Heart right ventricle (tissue), 16 donors: ENCODE measurements around the gene CDC26. TPM values are rescaled to one million over a fixed set of nuclear protein-coding genes. Genes with fewer than 3 reads are reported as not detected.

Experiments
- ATAC-seq, 8 donors: fragments of 200-7000 bp; cut with Tn5 transposase; one replicate each; pipeline ENCODE4 v1.9.1; 2020; ENCODE audit warnings: mild to moderate bottlenecking in 8 of 8, moderate library complexity in 8 of 8, moderate number of reproducible peaks in 1 of 8
- DNase-seq, 2 donors: peaks; one replicate each; pipeline ENCODE4 v3.0.0-alpha.2; 2020
- H3K27ac ChIP-seq, 10 donors: fragments of 200-600 bp; sonication (generic) in 2 of 10; one replicate each; pipeline versions ENCODE4 v1.5.0 to v1.8.0; 2020 to 2022; ENCODE audit warnings: mild to moderate bottlenecking in 3 of 10
- H3K27me3 ChIP-seq, 7 donors: fragments of 200-600 bp; one replicate each; pipeline ENCODE4 v1.8.0; 2021 to 2022; ENCODE audit warnings: mild to moderate bottlenecking in 2 of 7
- H3K36me3 ChIP-seq, 9 donors: fragments of 200-600 bp; sonication (generic) in 1 of 9; one replicate each; pipeline versions ENCODE4 v1.5.0 to v1.8.0; 2020 to 2022; ENCODE audit warnings: mild to moderate bottlenecking in 2 of 9
- H3K4me1 ChIP-seq, 9 donors: fragments of 200-600 bp; sonication (generic) in 1 of 9; one replicate each; pipeline versions ENCODE4 v1.5.0 to v1.8.0; 2020 to 2022; ENCODE audit warnings: mild to moderate bottlenecking in 4 of 9
- H3K4me3 ChIP-seq, 10 donors: fragments of 200-600 bp; sonication (generic) in 2 of 10; one replicate each; pipeline versions ENCODE4 v1.5.0 to v1.8.0; 2020 to 2022; ENCODE audit warnings: mild to moderate bottlenecking in 7 of 10, moderate library complexity in 2 of 10
- H3K9me3 ChIP-seq, 11 donors: fragments of 200-600 bp in 10 of 11; sonication (generic) in 2 of 11; one replicate each; pipeline versions ENCODE4 v1.5.0 to v1.8.0; 2013 to 2022; ENCODE audit warnings: mild to moderate bottlenecking in 2 of 11, control low read depth in 1 of 11, moderate library complexity in 1 of 11
- WGBS, 2 donors: extraction: QIAGEN DNeasy Blood & Tissue Kit; methylation state at CpG; one replicate each; pipeline ENCODE4 v1.1.7; 2013; ENCODE audit warnings: inconsistent platforms in 1 of 2; 5-methylcytosine and 5-hydroxymethylcytosine counted together
- intact Hi-C, 10 donors: fragments of 100-400 bp; cut with DNase I; formaldehyde crosslinking; loops; one replicate each; pipeline versions ENCODE4 v1.11.1 to v1.14.2; 2022
- polyA plus RNA-seq, 2 donors: library from polyadenylated mRNA; stranded (reverse); fragments of 200-250 nt; gene quantifications; one replicate each; pipeline ENCODE4 v1.2.3, GENCODE V29; 2013
- total RNA-seq, 10 donors: library from RNA; stranded (reverse); fragmentation: NEBNext Ultra II Directional in 3 of 10; extraction: Animal tissue kit (Norgen Biotek cat#: 25700) in 3 of 10; gene quantifications; one replicate each; pipeline versions ENCODE4 v1.2.1 to v1.2.4, GENCODE V29; 2021 to 2023
- TF ChIP-seq, protein P1 (sequence below), 9 donors: fragments of 200-600 bp; sonication (generic) in 2 of 9; IDR thresholded peaks; one replicate each; pipeline versions ENCODE4 v1.5.0 to v1.8.0; 2021 to 2022; ENCODE audit warnings: antibody characterized with exemption in 9 of 9, mild to moderate bottlenecking in 5 of 9, moderate library complexity in 1 of 9
- donor health status: Arrhythmogenic right ventricular cardiomyopathy.
- donor health status: ischemic (EF 13 %, LVEDD 7.1; RV severe dilation, severe dysfunction).
- donor health status: healthy with polysubstance abuse.
- donor health status: DM: no; HTN: yes; CAD: no.
- donor health status: DM: no; HTN: no; CAD: no.
- donor health status: ischemic (EF 25% LVEDD 6.9; RV normal size, moderate dysfunction).
- donor health status: ischemic (EF 25% LVEDD 5.7; RV mildly dilated, moderate dysfunction).
- donor health status: healthy.
- donor health status: DM: yes; HTN: yes; CAD: no.
- donor health status: Ischemic cardiomyopathy.
- donor health status: ischemic (EF 35%, LVEDD 5.7; RV mildly dilated, moderate dysfunction).
- donor health status: nonischemic (EF 11% LVEDD 7.7; RV severe dilation, severe dysfunction).
- donor health status: DM: yes; HTN: yes; CAD: no.
- donor health status: PGD.
- donor health status: ischemic (EF 29% LVEDD 5.4; RV normal size, mild dysfunction).
- donor health status: nonischemic (EF 23%, LVEDD 6.1; RV moderate dilation, normal function).

The CDC26 gene
- total and polyA plus RNA-seq, 12 donors = 24.6 to 48.8 (median 30.8) TPM

DNA sequence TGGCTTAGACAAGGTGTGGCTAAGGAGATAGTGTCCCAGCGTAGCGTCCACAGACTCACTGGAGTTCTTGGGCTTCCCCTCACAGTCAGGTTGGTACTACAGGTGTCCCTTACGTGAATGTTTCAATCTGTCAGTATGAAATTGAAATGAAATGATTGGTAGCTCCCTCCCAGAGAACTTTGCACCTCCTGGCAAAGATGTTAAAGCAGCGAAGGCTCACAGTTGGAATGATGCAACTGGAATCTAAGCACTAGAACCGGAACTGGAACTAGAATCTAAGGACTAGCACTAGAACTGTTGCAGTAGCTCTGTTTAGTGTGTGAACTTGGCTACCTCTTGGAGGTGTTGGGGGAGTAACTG lies 52.9 kb downstream of the CDC26 start:
- H3K27ac ChIP-seq = peak overlapping the region in 7 of 10 donors; percentile 87 to 96 (median 91)
- TF ChIP-seq, protein P1, sequence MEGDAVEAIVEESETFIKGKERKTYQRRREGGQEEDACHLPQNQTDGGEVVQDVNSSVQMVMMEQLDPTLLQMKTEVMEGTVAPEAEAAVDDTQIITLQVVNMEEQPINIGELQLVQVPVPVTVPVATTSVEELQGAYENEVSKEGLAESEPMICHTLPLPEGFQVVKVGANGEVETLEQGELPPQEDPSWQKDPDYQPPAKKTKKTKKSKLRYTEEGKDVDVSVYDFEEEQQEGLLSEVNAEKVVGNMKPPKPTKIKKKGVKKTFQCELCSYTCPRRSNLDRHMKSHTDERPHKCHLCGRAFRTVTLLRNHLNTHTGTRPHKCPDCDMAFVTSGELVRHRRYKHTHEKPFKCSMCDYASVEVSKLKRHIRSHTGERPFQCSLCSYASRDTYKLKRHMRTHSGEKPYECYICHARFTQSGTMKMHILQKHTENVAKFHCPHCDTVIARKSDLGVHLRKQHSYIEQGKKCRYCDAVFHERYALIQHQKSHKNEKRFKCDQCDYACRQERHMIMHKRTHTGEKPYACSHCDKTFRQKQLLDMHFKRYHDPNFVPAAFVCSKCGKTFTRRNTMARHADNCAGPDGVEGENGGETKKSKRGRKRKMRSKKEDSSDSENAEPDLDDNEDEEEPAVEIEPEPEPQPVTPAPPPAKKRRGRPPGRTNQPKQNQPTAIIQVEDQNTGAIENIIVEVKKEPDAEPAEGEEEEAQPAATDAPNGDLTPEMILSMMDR (IDR thresholded peaks at IDR 0.05) = no peak
- ATAC-seq (no peak), DNase-seq (no peak)
- intact Hi-C loops = loop anchor here in 3 of 10 donors (2.0 to 5.0 kb wide), 4 partner anchors 52 to 370 kb away; partner anchors contain the start of genes CDC26 (in 2 of the 3), PRPF4 (in 2 of the 3) and SLC31A2 (in 1 of the 3)
- no peaks in the 10 kb centered on the region for H3K9me3 ChIP-seq
- peaks cover 11 to 85% (median 53%) of the 10 kb centered on the region in 9 donors for H3K4me1 ChIP-seq
- peaks cover 0 to 12% (median 0%) of the 10 kb centered on the region in 9 donors for H3K36me3 ChIP-seq
- H3K27me3 ChIP-seq = no peaks in the 10 kb centered on the region
- peak overlapping the region; percentile 62 to 93 (median 86) for H3K4me3 ChIP-seq
- WGBS, 2 donors = 36 to 49% methylated on average over 5 of the region's 5 CpGs

- DNase-seq = no peak
- ATAC-seq = peak in 5 of 8 donors; percentile 6 to 41 (median 30)
- Histone ChIP-seq H3K27ac (peak overlapping the region; percentile 44 to 96 (median 88)), H3K27me3 (no peaks in the 10 kb centered on the region), H3K4me3 (peak overlapping the region; percentile 62 to 93 (median 86)), H3K36me3 (peaks cover 0 to 16% (median 0%) of the 10 kb centered on the region in 9 donors), H3K4me1 (peaks cover 11 to 83% (median 53%) of the 10 kb centered on the region in 9 donors), H3K9me3 (no peaks in the 10 kb centered on the region)
- 8 to 13% methylated on average over 20 of the region's 20 CpGs for WGBS, 2 donors
- TF ChIP-seq, protein P1 (IDR thresholded peaks at IDR 0.05) = no peak
- intact Hi-C loops = loop anchor here in 4 of 10 donors (2.0 to 5.0 kb wide), 4 partner anchors 53 to 370 kb away; partner anchors contain the start of genes CDC26 (in 4 of the 4), PRPF4 (in 4 of the 4) and SLC31A2 (in 1 of the 4)
These were observed 53.4 kb downstream of the CDC26 start for GRCh38 chr9:113221800-113222481.

DNA sequence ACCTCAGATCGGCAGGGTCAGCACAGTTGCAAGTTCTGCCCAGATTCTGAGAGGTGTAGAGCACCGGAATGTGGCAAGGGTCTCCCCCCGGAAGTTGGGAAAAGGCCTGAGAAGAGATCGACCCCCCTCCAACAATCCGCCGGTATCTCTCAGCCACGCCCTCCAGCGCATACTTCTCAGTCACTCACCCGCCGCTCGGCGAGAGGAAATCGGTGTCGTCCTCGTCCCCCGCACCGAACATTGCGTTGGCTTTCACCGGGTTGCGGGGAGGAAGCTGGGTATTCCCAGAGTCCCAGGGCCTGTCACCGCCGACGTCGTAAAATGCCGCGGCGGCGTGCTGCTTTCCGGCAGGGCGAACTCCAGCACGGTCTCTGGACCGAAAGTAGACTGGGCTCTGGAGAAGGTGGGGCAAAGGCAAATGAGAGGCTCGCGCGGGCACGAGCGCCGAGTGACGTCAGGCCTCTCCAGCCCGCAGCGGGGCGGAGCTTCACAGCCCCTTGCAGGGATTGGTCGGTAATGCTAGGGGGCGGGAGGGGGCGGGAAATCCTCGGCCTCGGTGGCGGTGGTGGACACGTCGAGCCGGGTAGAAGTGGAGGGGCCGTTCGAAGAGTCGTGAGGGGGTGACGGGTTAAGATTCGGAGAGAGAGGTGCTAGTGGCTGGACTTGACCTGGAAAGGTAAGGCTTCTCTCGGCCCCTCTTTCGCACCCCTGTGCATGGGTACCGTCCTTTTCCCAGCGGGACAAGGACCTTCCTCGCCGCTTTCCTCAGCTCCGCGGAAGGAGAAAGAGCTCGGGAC lies 54.2 kb downstream of the CDC26 start, which contains the start of the genes FKBP15 and SLC31A1:
Gene FKBP15 (minus strand): TSS at position 275 of the 797 bp plus-strand sequence. CDS start 34 bp downstream, at position 241.
Gene SLC31A1 (plus strand): TSS at position 542 of the 797 bp plus-strand sequence. CDS start 34,605 bp downstream, outside the sequence.
- 0% methylated on average over 65 of the region's 65 CpGs for WGBS, 2 donors
- Histone ChIP-seq H3K4me1 (peaks cover 11 to 83% (median 53%) of the 10 kb centered on the region in 9 donors), H3K9me3 (no peaks in the 10 kb centered on the region), H3K36me3 (peaks cover 0 to 16% (median 0%) of the 10 kb centered on the region in 9 donors), H3K27me3 (no peaks in the 10 kb centered on the region), H3K27ac (peak within 1 kb of the TSS; percentile 47 to 96 (median 88)), H3K4me3 (peak within 1 kb of the TSS; percentile 62 to 93 (median 86))
- intact Hi-C loops = loop anchor here in 3 of 10 donors (2.0 to 5.0 kb wide), 4 partner anchors 54 to 371 kb away; partner anchors contain the start of genes CDC26 (in 3 of the 3), PRPF4 (in 3 of the 3) and SLC31A2 (in 1 of the 3)
- ATAC-seq (peak; percentile 99 to 100 (median 100)), DNase-seq (peak; percentile 98)
- TF ChIP-seq, protein P1 (IDR thresholded peaks at IDR 0.05) = peak in 1 of 9 donors; percentile 14
